GM12878 (cell line): ENCODE results near the gene MYO3B. TPM values are rescaled to one million over a fixed set of nuclear protein-coding genes. Genes with fewer than 3 reads are reported as not detected.
A peak's percentile ranks its signal among the peaks of the same experiment; 100 is the strongest.

ENCODE experiments used
- ATAC-seq: fragments of 200-7000 bp; cut with Tn5 transposase; 3 replicates; pipeline ENCODE4 v1.9.1; 2020; ENCODE audit warnings: mild to moderate bottlenecking, moderate library complexity
- BruUV-seq: library from RNA; stranded (reverse); fragments of 400-500 nt; replicated peaks from 2 replicates; lab custom pipeline; 2021; lab: Mats Ljungman, UMichigan
- CTCF ChIA-PET: fragments of 300-600 bp; sonication (Branson Sonifier 250); formaldehyde crosslinking; extraction: SDS; loops from one replicate; lab custom pipeline; 2021; ENCODE audit warnings: inconsistent platforms; lab: Yijun Ruan, JAX
- POLR2A ChIA-PET: fragments of 350-600 bp; formaldehyde crosslinking; extraction: SDS; loops from one replicate; lab custom pipeline; 2021; ENCODE audit warnings: inconsistent platforms; lab: Charles Lee
- RAD21 ChIA-PET: fragments of 300-600 bp; sonication (Branson Sonifier 250); formaldehyde crosslinking; loops from one replicate; lab custom pipeline; 2023; ENCODE audit warnings: antibody characterized with exemption; ENCODE audit not compliant: unreplicated experiment; lab: Charles Lee
- SMC1A ChIA-PET: fragments of 300-600 bp; sonication (Branson Sonifier 250); formaldehyde crosslinking; loops from one replicate; lab custom pipeline; 2023; ENCODE audit not compliant: unreplicated experiment, uncharacterized antibody; lab: Charles Lee
- DNase-seq: peaks from one replicate; pipeline ENCODE4 v3.0.0-alpha.2; 2011; ENCODE audit warnings: low read depth, low spot score
- FAIRE-seq: peaks from 3 replicates; lab custom pipeline; 2011; peaks lifted over from hg19 to GRCh38; lab: Jason Lieb, UNC
- H2AFZ ChIP-seq: 2 replicates; pipeline ENCODE4 v1.6.0; 2011; ENCODE audit warnings: low read depth, low read length, control low read depth; ENCODE audit not compliant: control insufficient read depth
- H3K27ac ChIP-seq: 2 replicates; pipeline ENCODE4 v1.5.1; 2011; ENCODE audit warnings: control low read depth; ENCODE audit not compliant: control insufficient read depth, insufficient read depth
- H3K27me3 ChIP-seq, 2 experiments: replicated peaks in 1 of 2; 2 replicates each; pipeline versions ENCODE4 v1.6.0 to v1.6.1; 2011; ENCODE audit warnings: low read length in 1 of 2; ENCODE audit not compliant: control insufficient read depth in 2 of 2, insufficient read depth in 2 of 2
- H3K36me3 ChIP-seq, 2 experiments: 2 replicates each; pipeline ENCODE4 v1.5.1; 2011; ENCODE audit warnings: low read length in 1 of 2; ENCODE audit not compliant: control insufficient read depth in 2 of 2, insufficient read depth in 2 of 2
- H3K4me1 ChIP-seq: 2 replicates; pipeline ENCODE4 v1.6.1; 2011; ENCODE audit warnings: mild to moderate bottlenecking, low read length, moderate library complexity, mixed read lengths; ENCODE audit not compliant: control insufficient read depth, insufficient read depth
- H3K4me2 ChIP-seq: 2 replicates; pipeline ENCODE4 v1.6.0; 2011; ENCODE audit warnings: control low read depth; ENCODE audit not compliant: control insufficient read depth, insufficient read depth
- H3K4me3 ChIP-seq: fragments of 200-600 bp; sonication (generic); 2 replicates; pipeline ENCODE4 v1.5.1; 2016
- H3K79me2 ChIP-seq: 2 replicates; pipeline ENCODE4 v1.6.0; 2011; ENCODE audit warnings: low read length; ENCODE audit not compliant: control insufficient read depth, insufficient read depth
- H3K9ac ChIP-seq: 2 replicates; pipeline ENCODE4 v1.8.0; 2011; ENCODE audit warnings: low read length, control low read depth, mixed read lengths; ENCODE audit not compliant: control insufficient read depth, insufficient read depth
- H3K9me3 ChIP-seq: replicated peaks from 3 replicates; pipeline ENCODE4 v1.5.1; 2011; ENCODE audit warnings: mild to moderate bottlenecking, low read length; ENCODE audit not compliant: control insufficient read depth, insufficient read depth
- H4K20me1 ChIP-seq: 2 replicates; pipeline ENCODE4 v1.6.0; 2011; ENCODE audit not compliant: control insufficient read depth, insufficient read depth
- CREB1 ChIP-seq: IDR thresholded peaks from 2 replicates; pipeline ENCODE4 v1.6.1; 2012; ENCODE audit warnings: low read depth, mild to moderate bottlenecking, inconsistent platforms
- CREM ChIP-seq: IDR thresholded peaks from 2 replicates; pipeline ENCODE4 v1.6.1; 2014; ENCODE audit warnings: antibody characterized with exemption, low read depth
- MLLT1 ChIP-seq: fragments of 450-650 bp; IDR thresholded peaks from 2 replicates; pipeline ENCODE4 v1.6.1; 2016; ENCODE audit warnings: mild to moderate bottlenecking
- RB1 ChIP-seq: fragments of 450-650 bp; formaldehyde crosslinking; IDR thresholded peaks from 2 replicates; pipeline ENCODE4 v1.6.1; 2017; ENCODE audit warnings: mild to moderate bottlenecking, borderline replicate concordance
- SRF ChIP-seq, 2 experiments: IDR thresholded peaks; 2 replicates each; pipeline ENCODE4 v1.6.1; 2011; ENCODE audit warnings: low read depth in 2 of 2, low read length in 2 of 2, mild to moderate bottlenecking in 1 of 2, moderate library complexity in 1 of 2
- ZNF622 ChIP-seq: fragments of 450-650 bp; IDR thresholded peaks from 2 replicates; pipeline ENCODE4 v1.6.1; 2017; ENCODE audit warnings: mild to moderate bottlenecking, inconsistent platforms
- WGBS: methylation state at CpG from one replicate; pipeline ENCODE4 v1.1.6; 2016; ENCODE audit warnings: low lambda C conversion rate; ENCODE audit not compliant: insufficient replicate concordance, insufficient coverage; ENCODE audit errors: missing lambda C conversion rate; 5-methylcytosine and 5-hydroxymethylcytosine counted together
- in situ Hi-C: fragments of 300-500 bp; cut with MboI; formaldehyde crosslinking; loops from 9 replicates; pipeline ENCODE4 v1.14.3; 2018; ENCODE audit warnings: mixed read lengths
- intact Hi-C: fragments of 100-400 bp; cut with micrococcal nuclease; formaldehyde crosslinking; loops from one replicate; pipeline ENCODE4 v1.14.2; 2022; ENCODE audit not compliant: unreplicated experiment
- polyA plus RNA-seq, 11 experiments: library from polyadenylated mRNA; depleted of rRNA in 4 of 11; unstranded in 6 of 11; stranded (reverse) in 5 of 11; fragments of >200 nt; fragmentation: Nextera tagmentation in 4 of 11; fragmentation: Illumina TruSeq in 1 of 11; extraction: Ambion mirVana in 4 of 11; extraction: Trizol in 1 of 11; gene quantifications; 1 replicate in 1 of 11; 2 replicates in 10 of 11; pipeline versions ENCODE4 v1.2.1 to v1.2.3, GENCODE V29; 2011 to 2016; ENCODE audit warnings: inconsistent platforms in 2 of 11, missing spikeins in 2 of 11, low read depth in 1 of 11
- total RNA-seq, 4 experiments: library from RNA; depleted of rRNA in 3 of 4; stranded (reverse); fragments of >200 nt in 3 of 4; fragmentation: Illumina TruSeq in 1 of 4; extraction: Trizol in 1 of 4; gene quantifications; 2 replicates each; pipeline versions ENCODE4 v1.2.1 to v1.2.3, GENCODE V29; 2013 to 2021

Gene MYO3B
- total and polyA plus RNA-seq, 10 of the 15 experiments (the other 5 are each of a cell fraction or from before 2014, with no cell fraction given), result 1.1 to 7.1 (median 2.1) TPM

GRCh38 chr2:170227951-170228350, 50.0 kb downstream of the MYO3B start:
- POLR2A ChIA-PET, result interaction anchor here (1.3 to 1.6 kb wide), 4 partner anchors 13 to 71 kb away, joined by 3 to 6 read pairs (median 4); no protein-coding TSS in a partner anchor
- no peaks in the 10 kb centered on the region for H4K20me1 ChIP-seq
- no peaks in the 10 kb centered on the region for H3K9me3 ChIP-seq
- RAD21 ChIA-PET, result interaction anchor here (0.5 to 2.7 kb wide), 16 partner anchors 9 to 584 kb away, joined by 3 to 17 read pairs (median 5); partner anchors contain the start of gene MYO3B
- H3K36me3 ChIP-seq, result no peaks in the 10 kb centered on the region
- H3K4me1 ChIP-seq, result peaks cover 19% of the 10 kb centered on the region
- intact Hi-C loops, result loop anchor here (5.0 to 10.0 kb wide), 2 partner anchors 71 to 403 kb away; partner anchors contain the start of genes METTL5 and UBR3
- H3K27ac ChIP-seq, result peak overlapping the region; percentile 15
- SMC1A ChIA-PET, result interaction anchor here (0.8 to 5.7 kb wide), 17 partner anchors 9 to 298 kb away, joined by 3 to 40 read pairs (median 4); partner anchors contain the start of gene MYO3B
- H3K4me3 ChIP-seq, result no peak overlapping the region
- H3K79me2 ChIP-seq, result no peaks in the 10 kb centered on the region
- peak overlapping the region; percentile 33; the same call in 1 of the 2 replicates for H3K4me2 ChIP-seq
- H3K9ac ChIP-seq, result no peak overlapping the region
- no peak overlapping the region for H2AFZ ChIP-seq
- in situ Hi-C loops, result no loop called here
- DNase-seq (no peak), ATAC-seq (peak; percentile 5; the same call in 1 of the 3 replicates), FAIRE-seq (no peak)
- H3K27me3 ChIP-seq, result no peaks in the 10 kb centered on the region
- TF ChIP-seq MLLT1 (peak; percentile 44; the same call in 1 of the 2 replicates), RB1 (no peak), CREB1 (no peak), CREM (no peak), SRF (IDR thresholded peaks at IDR 0.05; ENCODE audit: low read depth in 2 of 2, low read length in 2 of 2) (no peak), ZNF622 (no peak)
- CTCF ChIA-PET, result interaction anchor here (0.8 to 1.6 kb wide), 8 partner anchors 11 to 586 kb away, joined by 3 to 6 read pairs (median 4); no protein-coding TSS in a partner anchor
- WGBS, result 66% methylated on average over 4 of the region's 4 CpGs
- BruUV-seq, result no TSS peak
